Activated T-cell treated with anti-CD3 and anti-CD28 coated beads, Interleukin-2, amount 50 U/mL, for 4 hours (primary cell): ENCODE results near the gene RIOK1. TPM values are rescaled to one million over a fixed set of nuclear protein-coding genes. Genes with fewer than 3 reads are reported as not detected.
A peak's percentile ranks its signal among the peaks of the same experiment; 100 is the strongest.

Source experiments
- ATAC-seq, 2 donors: fragments of 200-7000 bp; cut with Tn5 transposase; one replicate each; pipeline ENCODE4 v1.10.0; 2021
- DNase-seq: peaks from one replicate; pipeline ENCODE4 v3.0.0-alpha.2; 2020
- H3K27me3 Mint-ChIP-seq: one replicate; pipeline ENCODE4 v1.8.0; 2021; ENCODE audit warnings: low read depth, mixed read lengths
- H3K36me3 Mint-ChIP-seq: one replicate; pipeline ENCODE4 v1.8.0; 2022; ENCODE audit warnings: mixed read lengths; ENCODE audit not compliant: insufficient read depth
- H3K4me1 Mint-ChIP-seq: one replicate; pipeline ENCODE4 v1.8.0; 2021; ENCODE audit warnings: low read depth, mixed read lengths
- H3K4me3 Mint-ChIP-seq: one replicate; pipeline ENCODE4 v1.8.0; 2021; ENCODE audit warnings: mild to moderate bottlenecking, moderate library complexity, mixed read lengths
- H3K9me3 Mint-ChIP-seq: one replicate; pipeline ENCODE4 v1.8.0; 2021; ENCODE audit warnings: mixed read lengths
- total RNA-seq, 3 donors: library from RNA; stranded (reverse); gene quantifications; one replicate each; pipeline ENCODE4 v1.2.1, GENCODE V29; 2021

The RIOK1 gene
- total RNA-seq, 3 donors from 2014 or later: 92.6 to 99.1 (median 95.9) TPM

DNA sequence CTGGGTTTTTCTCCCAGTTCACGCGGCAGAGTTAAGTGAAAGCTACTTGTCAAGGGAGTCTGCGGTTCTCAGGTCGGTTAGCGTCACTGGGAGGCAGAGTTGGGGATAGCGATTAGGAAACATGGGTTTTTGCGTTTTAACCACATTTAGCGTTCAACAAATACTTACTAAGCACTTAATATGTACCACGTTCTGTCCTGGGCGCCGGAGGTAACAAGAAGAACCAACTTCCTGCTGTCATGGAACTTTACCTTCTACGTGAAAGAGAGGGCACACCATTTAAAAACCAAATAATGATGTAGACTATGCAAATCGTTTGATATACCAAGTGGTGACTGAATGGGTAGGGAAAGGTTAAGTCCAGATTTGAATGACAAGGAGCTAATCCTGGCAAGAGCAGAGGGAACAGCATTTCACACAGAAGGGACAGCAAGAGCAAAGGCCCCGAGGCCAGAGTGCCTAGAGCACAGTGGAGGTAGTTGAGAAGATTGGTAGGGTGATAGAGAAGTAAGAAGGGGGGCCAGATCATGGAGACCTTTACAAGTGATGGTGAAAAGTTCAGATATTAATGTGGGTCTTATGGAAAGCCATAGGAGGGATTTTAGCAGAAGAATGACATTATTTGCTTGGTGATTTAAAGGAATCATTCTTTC lies 744 bp downstream of the RIOK1 start:
- no peaks in the 10 kb centered on the region for H3K27me3 Mint-ChIP-seq
- H3K4me3 Mint-ChIP-seq: peak overlapping the region; percentile 96
- H3K9me3 Mint-ChIP-seq: no peaks in the 10 kb centered on the region
- H3K4me1 Mint-ChIP-seq: peaks cover 41% of the 10 kb centered on the region
- no peak for ATAC-seq
- DNase-seq: no peak
- H3K36me3 Mint-ChIP-seq: peaks cover 22% of the 10 kb centered on the region

DNA sequence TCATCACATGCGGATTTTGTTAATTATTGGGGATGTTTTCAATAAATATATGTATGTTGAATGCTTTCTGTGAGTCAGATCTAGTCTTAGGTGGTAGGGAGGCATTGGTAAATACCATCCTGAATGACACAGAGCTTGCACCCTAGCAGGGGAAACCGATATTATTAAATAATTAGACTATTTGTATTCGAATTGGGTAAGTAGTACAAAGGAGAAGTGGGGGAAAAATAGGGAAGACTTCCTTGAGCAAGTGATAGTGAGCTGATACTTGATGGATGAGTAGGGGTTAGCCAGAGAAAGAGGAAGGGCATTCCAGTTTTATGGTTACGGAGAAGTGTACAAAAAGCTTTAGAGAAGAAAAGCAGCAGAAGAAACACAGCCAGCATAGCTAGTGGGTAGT lies 1.5 kb downstream of the RIOK1 start:
- H3K9me3 Mint-ChIP-seq: no peaks in the 10 kb centered on the region

DNA sequence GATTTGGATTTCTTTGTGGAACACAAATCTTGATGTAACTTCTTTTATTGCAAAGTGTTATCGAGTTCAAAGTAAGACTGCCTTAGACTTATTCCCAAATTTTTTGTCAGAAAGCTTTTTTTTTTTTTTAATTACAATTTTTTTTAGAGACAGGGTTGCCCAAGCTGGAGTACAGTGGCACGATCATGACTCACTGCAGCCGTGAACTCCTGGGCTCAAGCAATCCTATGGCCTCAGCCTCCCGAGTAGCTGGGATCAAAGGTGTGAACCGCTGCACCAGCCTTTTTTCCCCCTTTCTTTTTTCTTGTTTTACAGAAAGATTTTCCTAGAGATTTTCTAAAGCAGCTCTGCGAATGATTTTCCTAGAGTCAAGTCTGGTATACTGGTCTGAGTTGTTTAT lies 2.8 kb downstream of the RIOK1 start:
- peaks cover 26% of the 10 kb centered on the region for H3K36me3 Mint-ChIP-seq
- no peak for ATAC-seq
- no peaks in the 10 kb centered on the region for H3K9me3 Mint-ChIP-seq
- peak overlapping the region; percentile 96 for H3K4me3 Mint-ChIP-seq
- H3K4me1 Mint-ChIP-seq: peaks cover 41% of the 10 kb centered on the region
- H3K27me3 Mint-ChIP-seq: no peaks in the 10 kb centered on the region
- DNase-seq: no peak

More for the DNA sequence above, 1.5 kb downstream of the RIOK1 start:
- DNase-seq (no peak), ATAC-seq (no peak)
- peaks cover 41% of the 10 kb centered on the region for H3K4me1 Mint-ChIP-seq
- peak overlapping the region; percentile 96 for H3K4me3 Mint-ChIP-seq
- no peaks in the 10 kb centered on the region for H3K27me3 Mint-ChIP-seq
- peaks cover 26% of the 10 kb centered on the region for H3K36me3 Mint-ChIP-seq

DNA sequence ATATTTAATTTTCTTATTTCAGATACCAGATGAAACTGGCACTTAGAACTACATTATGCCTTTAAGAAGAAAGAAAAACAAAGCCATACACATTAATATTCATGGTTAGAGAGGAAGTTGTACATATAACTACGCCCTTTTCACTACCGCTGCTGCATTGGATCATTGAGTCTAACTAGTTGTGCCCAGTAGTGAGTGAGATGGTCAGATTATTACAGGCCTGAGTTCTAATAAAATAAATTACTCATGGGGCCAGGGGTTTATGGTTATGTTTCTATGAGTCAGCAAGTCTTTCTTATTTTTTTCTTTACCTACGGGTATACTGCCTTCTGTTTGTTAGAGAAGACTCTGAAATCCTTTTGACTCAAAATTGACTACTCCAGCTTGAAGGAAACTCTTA lies 11.5 kb downstream of the RIOK1 start:
- ATAC-seq (no peak), DNase-seq (no peak)
- no peak overlapping the region for H3K4me3 Mint-ChIP-seq
- no peaks in the 10 kb centered on the region for H3K27me3 Mint-ChIP-seq
- H3K4me1 Mint-ChIP-seq: no peaks in the 10 kb centered on the region
- no peaks in the 10 kb centered on the region for H3K9me3 Mint-ChIP-seq
- H3K36me3 Mint-ChIP-seq: peaks cover 58% of the 10 kb centered on the region

DNA sequence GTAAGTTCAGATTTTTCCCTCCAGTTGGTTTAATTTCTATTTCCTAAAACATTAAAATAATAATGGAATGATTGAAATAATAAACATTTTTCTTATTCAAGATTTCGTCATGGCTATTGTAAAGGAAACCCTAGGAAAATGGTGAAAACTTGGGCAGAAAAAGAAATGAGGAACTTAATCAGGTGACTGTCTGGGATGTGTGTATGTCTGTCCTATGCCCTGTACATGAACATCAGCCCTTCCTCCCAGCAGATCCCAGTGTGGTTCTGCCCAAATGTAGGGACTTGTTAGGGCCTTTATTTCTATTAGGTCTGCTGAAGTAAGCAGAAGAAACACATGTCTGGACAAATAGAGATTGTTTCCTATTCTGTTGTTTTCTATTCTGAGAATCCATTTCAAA lies 13.1 kb downstream of the RIOK1 start:
- ATAC-seq (no peak), DNase-seq (no peak)
- no peaks in the 10 kb centered on the region for H3K27me3 Mint-ChIP-seq
- H3K4me3 Mint-ChIP-seq: no peak overlapping the region
- H3K4me1 Mint-ChIP-seq: no peaks in the 10 kb centered on the region
- H3K36me3 Mint-ChIP-seq: peaks cover 65% of the 10 kb centered on the region
- H3K9me3 Mint-ChIP-seq: no peaks in the 10 kb centered on the region

DNA sequence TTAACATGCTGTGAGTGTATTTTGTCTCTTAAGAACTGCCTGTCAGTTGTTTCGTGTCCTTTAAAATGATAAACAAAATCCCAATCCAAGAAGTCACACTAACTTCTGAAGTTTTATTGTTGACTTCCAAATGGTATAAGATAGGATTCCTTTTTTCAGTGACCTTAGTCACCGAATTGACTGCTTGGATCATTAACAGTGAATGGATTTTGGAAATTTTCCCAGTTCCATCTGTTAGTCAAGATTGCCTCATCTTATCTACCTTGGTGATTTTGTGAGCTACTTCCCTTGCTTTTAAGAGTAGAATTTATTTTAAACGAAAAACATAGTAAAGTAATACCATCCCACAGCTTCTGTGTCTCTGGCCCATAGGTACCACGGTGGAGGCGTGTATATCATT lies 14.9 kb downstream of the RIOK1 start:
- Mint-ChIP-seq H3K4me3 (no peak overlapping the region), H3K9me3 (no peaks in the 10 kb centered on the region), H3K36me3 (peaks cover 58% of the 10 kb centered on the region), H3K4me1 (no peaks in the 10 kb centered on the region), H3K27me3 (no peaks in the 10 kb centered on the region)
- ATAC-seq (no peak), DNase-seq (no peak)

DNA sequence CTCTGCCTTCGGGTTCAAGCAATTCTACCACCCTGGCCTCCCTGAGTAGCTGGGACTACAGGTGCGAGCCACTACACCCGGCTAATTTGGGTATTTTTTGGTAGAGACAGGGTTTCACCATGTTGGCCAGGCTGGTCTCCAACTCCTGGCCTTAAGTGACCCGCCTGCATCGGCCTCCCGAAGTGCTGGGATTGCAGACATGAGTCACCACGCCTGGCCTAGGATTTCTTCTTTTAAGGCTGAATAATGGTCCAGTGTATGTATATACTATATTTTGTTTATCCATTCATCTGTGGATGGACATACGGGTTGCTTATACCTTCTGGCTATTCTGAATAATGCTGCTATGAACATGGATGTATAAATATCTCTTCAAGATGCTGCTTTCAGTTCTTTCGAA lies 17.1 kb downstream of the RIOK1 start:
- Mint-ChIP-seq H3K36me3 (peaks cover 61% of the 10 kb centered on the region), H3K4me3 (no peak overlapping the region), H3K27me3 (no peaks in the 10 kb centered on the region), H3K4me1 (no peaks in the 10 kb centered on the region), H3K9me3 (no peaks in the 10 kb centered on the region)
- DNase-seq: no peak
- no peak for ATAC-seq

DNA sequence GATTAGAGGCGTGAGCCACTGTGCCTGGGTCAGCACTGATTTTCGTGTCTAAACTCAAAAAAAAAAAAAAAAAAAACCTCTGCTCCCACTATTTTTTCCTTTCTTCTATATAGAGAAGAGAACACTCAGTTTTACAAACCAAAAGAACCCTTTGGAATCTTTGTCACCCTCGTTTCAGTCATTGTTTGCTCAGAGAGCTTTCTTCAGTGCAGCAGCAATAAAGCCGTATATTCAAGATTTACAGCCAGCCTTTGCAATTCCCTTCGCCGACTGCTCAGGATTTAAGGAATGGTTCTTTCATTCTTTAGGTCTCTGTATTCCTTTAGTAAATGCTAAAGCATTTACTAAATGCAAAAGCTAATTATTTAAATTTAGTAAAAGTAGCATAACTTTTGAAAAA lies 20.1 kb downstream of the RIOK1 start:
- Mint-ChIP-seq H3K4me1 (no peaks in the 10 kb centered on the region), H3K9me3 (no peaks in the 10 kb centered on the region), H3K4me3 (no peak overlapping the region), H3K36me3 (peaks cover 58% of the 10 kb centered on the region), H3K27me3 (no peaks in the 10 kb centered on the region)
- DNase-seq (no peak), ATAC-seq (no peak)

DNA sequence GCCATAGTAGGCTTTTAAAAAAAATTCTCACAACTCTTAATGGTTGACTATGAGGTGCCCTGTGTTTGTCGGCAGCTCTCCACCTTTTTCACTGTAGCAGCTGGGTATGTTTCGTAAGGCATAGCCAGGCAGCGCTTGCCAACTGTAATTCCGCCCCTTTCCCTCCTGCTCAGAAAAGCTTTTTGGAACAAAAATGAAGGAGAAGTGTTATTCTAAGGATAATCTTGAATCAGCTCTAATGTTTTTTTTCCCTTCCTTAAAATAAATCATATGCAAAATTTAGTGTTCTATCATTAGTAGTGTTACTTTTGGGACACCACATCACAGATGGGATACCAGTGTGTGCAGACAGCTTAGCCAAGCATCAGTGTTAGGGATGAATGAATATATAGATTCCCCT lies 21.2 kb downstream of the RIOK1 start:
- no peak for ATAC-seq
- H3K4me1 Mint-ChIP-seq: no peaks in the 10 kb centered on the region
- H3K9me3 Mint-ChIP-seq: no peaks in the 10 kb centered on the region
- H3K36me3 Mint-ChIP-seq: peaks cover 55% of the 10 kb centered on the region
- no peak for DNase-seq
- no peaks in the 10 kb centered on the region for H3K27me3 Mint-ChIP-seq
- H3K4me3 Mint-ChIP-seq: no peak overlapping the region

DNA sequence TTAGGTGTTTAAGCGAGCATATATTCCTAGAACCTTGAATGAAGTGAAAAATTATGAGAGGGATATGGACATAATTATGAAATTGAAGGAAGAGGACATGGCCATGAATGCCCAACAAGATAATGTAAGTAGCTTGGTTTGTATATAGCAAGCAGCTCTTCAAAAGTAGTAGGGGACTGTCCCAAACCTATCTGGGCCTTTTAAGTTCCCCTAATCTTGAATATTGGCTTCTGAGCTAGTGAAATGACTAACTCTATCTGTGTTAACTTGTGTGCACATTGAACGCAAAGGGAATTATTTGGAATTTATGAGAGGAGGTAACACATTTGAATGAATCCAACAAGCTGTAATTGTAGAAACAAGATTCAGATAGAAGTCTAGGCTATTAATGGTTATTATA lies 21.7 kb downstream of the RIOK1 start:
- peaks cover 53% of the 10 kb centered on the region for H3K36me3 Mint-ChIP-seq
- DNase-seq (no peak), ATAC-seq (no peak)
- H3K9me3 Mint-ChIP-seq: no peaks in the 10 kb centered on the region
- H3K4me3 Mint-ChIP-seq: no peak overlapping the region
- no peaks in the 10 kb centered on the region for H3K4me1 Mint-ChIP-seq
- H3K27me3 Mint-ChIP-seq: no peaks in the 10 kb centered on the region

DNA sequence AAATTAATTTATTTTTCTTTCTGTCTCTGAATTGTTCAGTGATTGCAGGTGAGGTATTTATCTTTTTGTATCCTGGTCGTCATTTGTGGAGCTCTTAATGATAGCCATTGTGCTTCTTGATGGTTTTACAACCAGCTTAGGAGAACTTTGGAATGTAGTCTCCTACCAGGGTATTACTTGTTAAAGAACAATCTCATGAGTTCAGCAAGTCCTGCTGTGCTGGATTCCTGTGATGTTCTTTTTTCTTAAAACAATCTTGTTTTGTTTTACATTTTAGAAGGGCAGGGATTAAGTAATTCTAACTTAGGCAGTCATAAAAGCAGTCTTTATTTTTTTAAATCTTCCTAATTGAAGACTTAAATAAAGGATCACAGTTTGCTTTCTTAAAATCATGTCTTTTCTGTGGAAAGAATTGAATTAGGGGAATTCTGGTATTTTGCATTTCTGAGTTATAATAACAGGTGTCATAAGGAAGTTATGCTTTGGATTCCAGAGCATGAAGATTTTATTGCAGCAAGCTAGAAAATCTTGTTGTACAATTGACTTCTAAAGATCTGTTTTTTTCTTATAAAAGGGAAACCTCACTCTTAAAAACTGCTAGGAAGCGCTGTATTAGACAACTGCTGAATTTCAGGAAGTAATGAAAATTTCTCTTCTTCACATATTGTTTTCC lies 23.7 kb downstream of the RIOK1 start:
- Mint-ChIP-seq H3K27me3 (no peaks in the 10 kb centered on the region), H3K4me3 (no peak overlapping the region), H3K36me3 (peaks cover 51% of the 10 kb centered on the region), H3K9me3 (no peaks in the 10 kb centered on the region), H3K4me1 (no peaks in the 10 kb centered on the region)
- no peak for DNase-seq
- ATAC-seq: no peak

DNA sequence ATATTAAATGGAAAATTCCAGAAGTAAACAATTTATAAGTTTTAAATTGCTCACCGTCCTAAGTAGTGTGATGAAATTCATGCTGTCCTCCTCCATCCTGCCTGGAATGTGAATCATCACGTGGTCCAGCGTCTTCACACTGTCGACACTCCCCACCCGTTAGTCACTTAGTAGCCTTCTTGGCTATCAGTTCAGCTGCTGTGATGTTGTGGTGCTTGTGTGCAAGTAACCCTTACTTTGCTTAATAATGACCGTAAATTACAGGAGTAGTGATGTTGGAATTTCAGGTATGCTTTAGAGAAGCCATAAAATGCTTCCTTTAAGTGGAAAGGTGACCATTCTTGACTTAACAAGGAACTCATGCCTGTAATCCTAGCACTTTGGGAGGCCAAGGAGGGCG lies 25.2 kb downstream of the RIOK1 start:
- Mint-ChIP-seq H3K36me3 (peaks cover 54% of the 10 kb centered on the region), H3K9me3 (no peaks in the 10 kb centered on the region), H3K4me3 (no peak overlapping the region), H3K27me3 (no peaks in the 10 kb centered on the region), H3K4me1 (no peaks in the 10 kb centered on the region)
- DNase-seq (no peak), ATAC-seq (no peak)

DNA sequence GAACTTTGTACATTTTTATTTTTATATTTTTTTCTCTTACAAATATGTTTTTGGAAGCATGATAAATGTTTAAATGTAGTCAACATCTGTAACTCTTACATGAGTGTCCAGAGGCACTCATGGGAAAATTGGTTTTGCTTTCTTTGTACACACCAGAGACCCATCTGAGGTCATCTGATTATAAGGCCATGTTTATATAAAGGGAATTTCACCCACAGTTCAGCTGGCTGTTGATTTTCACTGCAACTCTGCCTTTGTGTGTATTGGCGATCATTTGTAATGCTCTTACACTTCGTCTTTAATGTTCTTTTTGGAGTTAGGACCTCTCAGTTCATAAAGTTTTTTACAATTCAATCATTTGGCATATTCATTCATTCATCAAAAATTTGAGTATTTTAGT lies 28.1 kb downstream of the RIOK1 start:
- Mint-ChIP-seq H3K4me1 (no peaks in the 10 kb centered on the region), H3K27me3 (no peaks in the 10 kb centered on the region), H3K36me3 (peaks cover 39% of the 10 kb centered on the region), H3K9me3 (no peaks in the 10 kb centered on the region), H3K4me3 (no peak overlapping the region)
- no peak for ATAC-seq
- DNase-seq: no peak

DNA sequence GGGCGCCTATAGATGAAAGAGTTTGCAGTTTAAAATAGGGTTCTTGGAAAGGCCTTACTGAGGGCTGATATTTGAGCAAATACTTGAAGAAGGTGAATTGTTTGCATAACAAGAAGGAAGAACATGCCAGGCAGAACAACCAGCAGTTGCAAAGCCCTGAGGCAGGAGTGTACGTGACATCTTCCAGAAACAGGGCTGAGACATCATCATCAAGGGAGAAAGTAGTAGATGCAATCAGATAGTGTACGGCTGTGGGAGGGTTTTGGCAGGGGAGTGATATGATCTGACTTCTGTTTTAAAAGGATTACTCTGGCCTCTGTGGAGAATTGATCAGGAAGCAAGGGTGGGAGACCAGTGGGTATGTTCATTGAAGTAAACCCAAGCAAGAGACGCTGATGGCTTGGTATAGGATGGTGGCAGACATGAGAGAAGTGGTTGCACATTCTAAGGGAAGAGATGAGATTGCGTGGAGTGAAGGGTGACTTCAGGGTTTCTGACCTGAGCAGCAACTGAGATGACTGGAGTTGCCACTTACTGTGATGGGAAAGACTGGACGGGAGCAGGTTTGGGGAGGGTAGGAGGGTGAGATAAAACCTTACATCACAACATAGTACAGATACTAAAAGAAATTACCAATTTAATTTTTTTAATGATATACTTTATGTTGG lies 28.8 kb downstream of the RIOK1 start:
- Mint-ChIP-seq H3K4me1 (no peaks in the 10 kb centered on the region), H3K9me3 (no peaks in the 10 kb centered on the region), H3K36me3 (peaks cover 37% of the 10 kb centered on the region), H3K4me3 (no peak overlapping the region), H3K27me3 (no peaks in the 10 kb centered on the region)
- ATAC-seq: no peak
- DNase-seq: no peak

DNA sequence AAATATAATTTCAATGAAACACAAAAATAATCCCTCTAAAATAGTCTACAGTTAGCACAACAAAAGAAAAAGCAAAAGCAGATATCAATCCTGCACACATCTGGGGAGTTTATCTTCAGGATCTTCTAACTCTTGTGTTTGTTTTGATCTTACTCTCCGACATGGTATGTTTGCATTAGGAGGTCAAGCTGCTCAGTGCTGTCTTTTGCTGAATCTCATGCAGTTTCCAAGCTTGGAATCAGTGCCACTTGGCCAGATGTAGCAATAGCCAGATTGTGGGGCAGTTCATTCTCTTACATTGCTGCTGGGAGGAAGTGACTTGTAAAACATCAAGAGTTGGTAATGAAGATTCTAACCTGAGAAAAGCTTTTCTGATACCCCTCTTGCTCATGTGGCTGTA lies 29.5 kb downstream of the RIOK1 start:
- no peak for DNase-seq
- Mint-ChIP-seq H3K27me3 (no peaks in the 10 kb centered on the region), H3K4me3 (no peak overlapping the region), H3K36me3 (peaks cover 33% of the 10 kb centered on the region), H3K9me3 (no peaks in the 10 kb centered on the region), H3K4me1 (no peaks in the 10 kb centered on the region)
- ATAC-seq: no peak
